ENCODE data around the gene GRIA4. TPM values are rescaled to one million over a fixed set of nuclear protein-coding genes. Genes with fewer than 3 reads are reported as not detected.

GRIA4 gene
- polyA plus RNA-seq, 3 donors, result not detected

GRCh38 chr11:105635466-105635865 lies 25.6 kb downstream of the GRIA4 start:
- Histone ChIP-seq H3K27ac (ENCODE audit: low read depth in 1 of 2, low read length in 2 of 2) (no peak overlapping the region), H3K36me3 (replicated peaks in 1 of 2; ENCODE audit: control insufficient read depth in 1 of 2, insufficient read depth in 2 of 2, low read length in 2 of 2) (no peaks in the 10 kb centered on the region), H3K27me3 (ENCODE audit: control insufficient read depth in 2 of 2, insufficient read depth in 2 of 2, low read length in 2 of 2) (no peaks in the 10 kb centered on the region), H3K4me2 (replicated peaks; ENCODE audit: extremely low read depth, low read length, poor library complexity, severe bottlenecking) (no peak overlapping the region), H4K20me1 (ENCODE audit: insufficient read depth, low read length) (no peaks in the 10 kb centered on the region), H3K4me1 (ENCODE audit: control insufficient read depth in 1 of 2, insufficient read depth in 2 of 2, low read length in 2 of 2) (no peaks in the 10 kb centered on the region), H3K9me3 (replicated peaks in 1 of 2; ENCODE audit: control insufficient read depth in 1 of 2, insufficient read depth in 1 of 2, low read length in 2 of 2) (no peaks in the 10 kb centered on the region), H3K4me3 (replicated peaks in 1 of 3; ENCODE audit: low read depth in 2 of 3, low read length in 3 of 3) (no peak overlapping the region), H2AFZ (ENCODE audit: insufficient read depth, low read depth, low read length, poor library complexity, severe bottlenecking) (no peak overlapping the region), H3K79me2 (ENCODE audit: insufficient read depth, low read length) (no peaks in the 10 kb centered on the region), H3K9ac (ENCODE audit: insufficient read depth, low read length, poor library complexity, severe bottlenecking) (no peak overlapping the region)
- no peak overlapping the region for H3K4me3 Mint-ChIP-seq
- H3K9me3 Mint-ChIP-seq, result peaks cover 0 to 6% (median 0%) of the 10 kb centered on the region in 7 donors
- peaks cover 0 to 2% (median 0%) of the 10 kb centered on the region in 3 donors for H3K27me3 Mint-ChIP-seq (ENCODE audit: low read depth in 3 of 3)
- H3K27ac Mint-ChIP-seq, result no peak overlapping the region
- no peaks in the 10 kb centered on the region for H3K36me3 Mint-ChIP-seq
- no CpG with 5 or more reads among the region's 4 CpGs for WGBS (ENCODE audit: insufficient coverage)
- intact Hi-C loops (cut with micrococcal nuclease), result no loop called here
- DNase-seq, result no peak
- H3K4me1 Mint-ChIP-seq, result no peaks in the 10 kb centered on the region
- TF ChIP-seq, protein P1, sequence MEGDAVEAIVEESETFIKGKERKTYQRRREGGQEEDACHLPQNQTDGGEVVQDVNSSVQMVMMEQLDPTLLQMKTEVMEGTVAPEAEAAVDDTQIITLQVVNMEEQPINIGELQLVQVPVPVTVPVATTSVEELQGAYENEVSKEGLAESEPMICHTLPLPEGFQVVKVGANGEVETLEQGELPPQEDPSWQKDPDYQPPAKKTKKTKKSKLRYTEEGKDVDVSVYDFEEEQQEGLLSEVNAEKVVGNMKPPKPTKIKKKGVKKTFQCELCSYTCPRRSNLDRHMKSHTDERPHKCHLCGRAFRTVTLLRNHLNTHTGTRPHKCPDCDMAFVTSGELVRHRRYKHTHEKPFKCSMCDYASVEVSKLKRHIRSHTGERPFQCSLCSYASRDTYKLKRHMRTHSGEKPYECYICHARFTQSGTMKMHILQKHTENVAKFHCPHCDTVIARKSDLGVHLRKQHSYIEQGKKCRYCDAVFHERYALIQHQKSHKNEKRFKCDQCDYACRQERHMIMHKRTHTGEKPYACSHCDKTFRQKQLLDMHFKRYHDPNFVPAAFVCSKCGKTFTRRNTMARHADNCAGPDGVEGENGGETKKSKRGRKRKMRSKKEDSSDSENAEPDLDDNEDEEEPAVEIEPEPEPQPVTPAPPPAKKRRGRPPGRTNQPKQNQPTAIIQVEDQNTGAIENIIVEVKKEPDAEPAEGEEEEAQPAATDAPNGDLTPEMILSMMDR (IDR thresholded peaks at IDR 0.05), result no peak

GRCh38 chr11:105636496-105636895 lies 26.6 kb downstream of the GRIA4 start:
- H3K27ac Mint-ChIP-seq, result no peak overlapping the region
- no peaks in the 10 kb centered on the region for H3K9me3 ChIP-seq (replicated peaks in 1 of 2; ENCODE audit: control insufficient read depth in 1 of 2, insufficient read depth in 1 of 2, low read length in 2 of 2)
- no peaks in the 10 kb centered on the region for H3K4me1 Mint-ChIP-seq
- WGBS (ENCODE audit: insufficient coverage), result no CpG with 5 or more reads among the region's 2 CpGs
- TF ChIP-seq, protein P1 (IDR thresholded peaks at IDR 0.05), result no peak
- H3K9me3 Mint-ChIP-seq, result peaks cover 0 to 6% (median 0%) of the 10 kb centered on the region in 7 donors
- intact Hi-C loops (cut with micrococcal nuclease), result no loop called here
- no peak overlapping the region for H3K4me3 Mint-ChIP-seq
- no peaks in the 10 kb centered on the region for H3K79me2 ChIP-seq (ENCODE audit: insufficient read depth, low read length)
- no peak overlapping the region for H2AFZ ChIP-seq (ENCODE audit: insufficient read depth, low read depth, low read length, poor library complexity, severe bottlenecking)
- H3K4me3 ChIP-seq (replicated peaks in 1 of 3; ENCODE audit: low read depth in 2 of 3, low read length in 3 of 3), result no peak overlapping the region
- no peak overlapping the region for H3K27ac ChIP-seq (ENCODE audit: low read depth in 1 of 2, low read length in 2 of 2)
- H3K36me3 ChIP-seq (replicated peaks in 1 of 2; ENCODE audit: control insufficient read depth in 1 of 2, insufficient read depth in 2 of 2, low read length in 2 of 2), result no peaks in the 10 kb centered on the region
- no peak for DNase-seq
- H3K36me3 Mint-ChIP-seq, result no peaks in the 10 kb centered on the region
- H3K4me1 ChIP-seq (ENCODE audit: control insufficient read depth in 1 of 2, insufficient read depth in 2 of 2, low read length in 2 of 2), result no peaks in the 10 kb centered on the region
- H3K27me3 ChIP-seq (ENCODE audit: control insufficient read depth in 2 of 2, insufficient read depth in 2 of 2, low read length in 2 of 2), result no peaks in the 10 kb centered on the region
- no peak overlapping the region for H3K4me2 ChIP-seq (replicated peaks; ENCODE audit: extremely low read depth, low read length, poor library complexity, severe bottlenecking)
- H3K9ac ChIP-seq (ENCODE audit: insufficient read depth, low read length, poor library complexity, severe bottlenecking), result no peak overlapping the region
- peaks cover 0 to 2% (median 0%) of the 10 kb centered on the region in 3 donors for H3K27me3 Mint-ChIP-seq (ENCODE audit: low read depth in 3 of 3)
- no peaks in the 10 kb centered on the region for H4K20me1 ChIP-seq (ENCODE audit: insufficient read depth, low read length)
